Astrocyte of the spinal cord (primary cell): ENCODE results near the gene DNAH17.

ENCODE experiments used
- DNase-seq: peaks from one replicate; pipeline ENCODE4 v3.0.0; 2011; ENCODE audit warnings: low read depth, low spot score
- H3K4me3 ChIP-seq: 2 replicates; pipeline ENCODE4 v1.5.1; 2011; ENCODE audit warnings: low read depth, mild to moderate bottlenecking, low read length, moderate library complexity
- CTCF ChIP-seq: IDR thresholded peaks from 2 replicates; pipeline ENCODE4 v1.5.1; 2012; ENCODE audit warnings: low read depth, mild to moderate bottlenecking, low read length, inconsistent platforms
- in situ Hi-C: cut with HindIII; loops from 2 replicates; pipeline ENCODE4 v1.10.0; 2017; ENCODE audit warnings: low sequenced_read_pairs

Gene DNAH17

GRCh38 chr17:78411241-78411857, 165.8 kb downstream of the DNAH17 start:
- TF ChIP-seq CTCF: no peak
- H3K4me3 ChIP-seq: no peak overlapping the region
- in situ Hi-C loops: no loop called here
- no peak for DNase-seq

- in situ Hi-C loops: no loop called here
- H3K4me3 ChIP-seq: no peak overlapping the region
- TF ChIP-seq CTCF: no peak
- no peak for DNase-seq
These were observed 167.8 kb downstream of the DNAH17 start for GRCh38 chr17:78409191-78409928.

GRCh38 chr17:78408476-78409050, 168.6 kb downstream of the DNAH17 start:
- no peak overlapping the region for H3K4me3 ChIP-seq
- TF ChIP-seq CTCF: no peak
- in situ Hi-C loops: no loop called here
- no peak for DNase-seq

- TF ChIP-seq CTCF: no peak
- no peak for DNase-seq
- in situ Hi-C loops: no loop called here
- H3K4me3 ChIP-seq: no peak overlapping the region
These were observed 169.7 kb downstream of the DNAH17 start for GRCh38 chr17:78407387-78408000.

- in situ Hi-C loops: no loop called here
- DNase-seq: no peak
- TF ChIP-seq CTCF: no peak
These were observed 170.3 kb downstream of the DNAH17 start for GRCh38 chr17:78406920-78407319.

GRCh38 chr17:78406396-78406795, 170.8 kb downstream of the DNAH17 start:
- no peak for TF ChIP-seq CTCF
- DNase-seq: no peak
- H3K4me3 ChIP-seq: no peak overlapping the region
- in situ Hi-C loops: no loop called here

More at GRCh38 chr17:78406920-78407319, 170.3 kb downstream of the DNAH17 start:
- no peak overlapping the region for H3K4me3 ChIP-seq
